HepG2 (cell line): ENCODE results near the gene SIK3. TPM values are rescaled to one million over a fixed set of nuclear protein-coding genes. Genes with fewer than 3 reads are reported as not detected.
A peak's percentile ranks its signal among the peaks of the same experiment; 100 is the strongest.

Experiments
- ARNTL ChIP-seq: sonication (generic); formaldehyde crosslinking; IDR thresholded peaks from 2 replicates; pipeline ENCODE4 v1.4.0; 2020; ENCODE audit warnings: mild to moderate bottlenecking, missing genetic modification reagents
- CCAR2 ChIP-seq: fragments of 200-400 bp; formaldehyde crosslinking; optimal IDR thresholded peaks from 2 replicates; pipeline ENCODE3; 2018; ENCODE audit warnings: low read depth, mild to moderate bottlenecking, low read length, moderate library complexity
- JUND ChIP-seq: sonication (generic); formaldehyde crosslinking; IDR thresholded peaks from 2 replicates; pipeline ENCODE4 v1.8.0; 2022; ENCODE audit warnings: mild to moderate bottlenecking, missing genetic modification reagents
- MXD3 ChIP-seq: IDR thresholded peaks from 2 replicates; pipeline ENCODE4 v1.6.1; 2016; ENCODE audit warnings: mild to moderate bottlenecking, missing biosample characterization, missing genetic modification reagents
- SMARCC2 ChIP-seq: fragments of 450-650 bp; IDR thresholded peaks from 2 replicates; pipeline ENCODE4 v1.6.1; 2017; ENCODE audit warnings: antibody characterized with exemption, mild to moderate bottlenecking
- ZBTB43 ChIP-seq: sonication (generic); formaldehyde crosslinking; conservative IDR thresholded peaks from 2 replicates; pipeline ENCODE4 v1.4.0; 2020; ENCODE audit warnings: missing genetic modification reagents
- ZBTB8A ChIP-seq: sonication (generic); formaldehyde crosslinking; IDR thresholded peaks from 2 replicates; pipeline ENCODE4 v1.4.0; 2020; ENCODE audit warnings: mild to moderate bottlenecking, low read depth, missing genetic modification reagents, borderline replicate concordance
- ZNF143 ChIP-seq: sonication (generic); formaldehyde crosslinking; IDR thresholded peaks from 2 replicates; pipeline ENCODE4 v1.4.0; 2020; ENCODE audit warnings: missing genetic modification reagents
- ZNF207 ChIP-seq: fragments of 450-650 bp; IDR thresholded peaks from 2 replicates; pipeline ENCODE4 v1.6.1; 2016; ENCODE audit warnings: antibody characterized with exemption, borderline replicate concordance
- ZNF264 ChIP-seq: sonication (generic); formaldehyde crosslinking; IDR thresholded peaks from 2 replicates; pipeline ENCODE4 v1.4.0; 2020; ENCODE audit warnings: missing genetic modification reagents
- ZNF280D ChIP-seq: sonication (generic); formaldehyde crosslinking; IDR thresholded peaks from 2 replicates; pipeline ENCODE4 v1.5.1; 2020; ENCODE audit warnings: mild to moderate bottlenecking, missing genetic modification reagents
- ZNF468 ChIP-seq: sonication (generic); formaldehyde crosslinking; IDR thresholded peaks from 2 replicates; pipeline ENCODE4 v1.8.0; 2022; ENCODE audit warnings: mild to moderate bottlenecking, moderate library complexity, missing genetic modification reagents
- ZNF543 ChIP-seq: sonication (generic); formaldehyde crosslinking; IDR thresholded peaks from 2 replicates; pipeline ENCODE4 v1.4.0; 2020; ENCODE audit warnings: mild to moderate bottlenecking, missing genetic modification reagents
- ZNF546 ChIP-seq: sonication (generic); formaldehyde crosslinking; conservative IDR thresholded peaks from 2 replicates; pipeline ENCODE4 v1.8.1; 2023; ENCODE audit warnings: mild to moderate bottlenecking, missing genetic modification reagents
- ZNF552 ChIP-seq: sonication (generic); formaldehyde crosslinking; IDR thresholded peaks from 2 replicates; pipeline ENCODE4 v1.9.0; 2022; ENCODE audit warnings: missing genetic modification reagents, mild to moderate bottlenecking, borderline replicate concordance
- ZSCAN5A ChIP-seq: sonication (generic); formaldehyde crosslinking; IDR thresholded peaks from 2 replicates; pipeline ENCODE4 v1.8.0; 2022; ENCODE audit warnings: mild to moderate bottlenecking, missing genetic modification reagents, borderline replicate concordance
- polyA plus RNA-seq, 8 experiments: library from polyadenylated mRNA; depleted of rRNA in 3 of 8; stranded (reverse) in 7 of 8; unstranded in 1 of 8; fragments of >200 nt; fragmentation: Illumina TruSeq in 4 of 8; extraction: Trizol in 4 of 8; gene quantifications; 2 replicates each; pipeline versions ENCODE4 v1.2.1 to v1.2.3, GENCODE V29; 2011 to 2016; ENCODE audit warnings: low read depth in 4 of 8, missing spikeins in 1 of 8, mixed read lengths in 1 of 8; ENCODE audit not compliant: insufficient read depth in 1 of 8
- total RNA-seq, 5 experiments: library from RNA; depleted of rRNA; stranded (reverse); fragments of >200 nt; fragmentation: Illumina TruSeq; extraction: Trizol; gene quantifications; 2 replicates each; pipeline ENCODE4 v1.2.3, GENCODE V29; 2016; ENCODE audit warnings: low read depth in 1 of 5
- TF ChIP-seq, protein P1 (sequence below): sonication (generic); formaldehyde crosslinking; IDR thresholded peaks from 2 replicates; pipeline ENCODE4 v1.9.0; 2021; ENCODE audit warnings: missing genetic modification reagents, mild to moderate bottlenecking, borderline replicate concordance
- TF ChIP-seq, protein P2 (sequence below): sonication (generic); formaldehyde crosslinking; IDR thresholded peaks from 2 replicates; pipeline ENCODE4 v1.8.0; 2023; ENCODE audit warnings: mild to moderate bottlenecking, missing genetic modification reagents

SIK3 gene
- total and polyA plus RNA-seq, 2 of the 13 experiments (the other 11 are each of a cell fraction or from before 2014, with no cell fraction given): 5.7 to 9.8 TPM

- TF ChIP-seq ZSCAN5A (CRISPR knock-in tag) (peak; percentile 91; the same call in 1 of the 2 replicates), SMARCC2 (no peak), ZBTB43 (CRISPR knock-in tag) (peak; percentile 58; the same call in 1 of the 2 replicates), ZNF546 (no peak), ZBTB8A (CRISPR knock-in tag) (no peak; the same call in 1 of the 2 replicates), ZNF280D (peak; percentile 46; the same call in 1 of the 2 replicates), ZNF143 (no peak), ZNF552 (CRISPR knock-in tag) (no peak), ZNF543 (CRISPR knock-in tag) (peak; percentile 91; the same call in 1 of the 2 replicates), ZNF207 (no peak), ARNTL (CRISPR knock-in tag) (peak; percentile 65), CCAR2 (no peak), MXD3 (CRISPR knock-in tag) (peak; percentile 73), ZNF468 (CRISPR knock-in tag) (no peak), JUND (CRISPR knock-in tag) (no peak), ZNF264 (0 out of 2 replicates have a peak, but pooled peaks have one; percentile 51)
- TF ChIP-seq, protein P1, sequence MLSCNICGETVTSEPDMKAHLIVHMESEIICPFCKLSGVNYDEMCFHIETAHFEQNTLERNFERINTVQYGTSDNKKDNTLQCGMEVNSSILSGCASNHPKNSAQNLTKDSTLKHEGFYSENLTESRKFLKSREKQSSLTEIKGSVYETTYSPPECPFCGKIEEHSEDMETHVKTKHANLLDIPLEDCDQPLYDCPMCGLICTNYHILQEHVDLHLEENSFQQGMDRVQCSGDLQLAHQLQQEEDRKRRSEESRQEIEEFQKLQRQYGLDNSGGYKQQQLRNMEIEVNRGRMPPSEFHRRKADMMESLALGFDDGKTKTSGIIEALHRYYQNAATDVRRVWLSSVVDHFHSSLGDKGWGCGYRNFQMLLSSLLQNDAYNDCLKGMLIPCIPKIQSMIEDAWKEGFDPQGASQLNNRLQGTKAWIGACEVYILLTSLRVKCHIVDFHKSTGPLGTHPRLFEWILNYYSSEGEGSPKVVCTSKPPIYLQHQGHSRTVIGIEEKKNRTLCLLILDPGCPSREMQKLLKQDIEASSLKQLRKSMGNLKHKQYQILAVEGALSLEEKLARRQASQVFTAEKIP (CRISPR knock-in tag): no peak
- TF ChIP-seq, protein P2, sequence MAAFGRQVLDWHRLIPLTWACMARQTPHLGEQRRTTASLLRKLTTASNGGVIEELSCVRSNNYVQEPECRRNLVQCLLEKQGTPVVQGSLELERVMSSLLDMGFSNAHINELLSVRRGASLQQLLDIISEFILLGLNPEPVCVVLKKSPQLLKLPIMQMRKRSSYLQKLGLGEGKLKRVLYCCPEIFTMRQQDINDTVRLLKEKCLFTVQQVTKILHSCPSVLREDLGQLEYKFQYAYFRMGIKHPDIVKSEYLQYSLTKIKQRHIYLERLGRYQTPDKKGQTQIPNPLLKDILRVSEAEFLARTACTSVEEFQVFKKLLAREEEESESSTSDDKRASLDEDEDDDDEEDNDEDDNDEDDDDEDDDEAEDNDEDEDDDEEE (CRISPR knock-in tag): peak; percentile 96
Measured at GRCh38 chr11:116837231-116838091, 260.8 kb downstream of the SIK3 start, which contains the start of gene APOA1 (continued).
